OCI-LY3 (cell line): ENCODE data around the gene DCPS.
A peak's percentile ranks its signal among the peaks of the same experiment; 100 is the strongest.

ENCODE experiments used
- H2AFZ ChIP-seq: fragments of 200-600, 300-600 bp; shearing (Covaris generic); 2 replicates; pipeline ENCODE4 v1.6.0; 2014; ENCODE audit warnings: antibody characterized with exemption, low read depth, low read length
- H3K27ac ChIP-seq: fragments of 200-600, 300-600 bp; sonication (generic); 2 replicates; pipeline ENCODE4 v1.5.1; 2014; ENCODE audit warnings: mild to moderate bottlenecking, low read length, moderate library complexity, mixed read lengths
- H3K27me3 ChIP-seq: fragments of 200-600, 300-600 bp; sonication (generic); 2 replicates; pipeline ENCODE4 v1.6.1; 2014; ENCODE audit warnings: low read depth, low read length, mixed read lengths
- H3K36me3 ChIP-seq: fragments of 200-600, 300-600 bp; sonication (generic); replicated peaks from 2 replicates; pipeline ENCODE3; 2014; ENCODE audit warnings: low read depth, low read length, mixed read lengths
- H3K4me1 ChIP-seq: fragments of 300-600, 200-600 bp; sonication (generic); 2 replicates; pipeline ENCODE4 v1.6.1; 2014; ENCODE audit warnings: low read length, mixed read lengths
- H3K4me2 ChIP-seq: fragments of 200-600, 300-600 bp; sonication (generic); 2 replicates; pipeline ENCODE4 v1.6.1; 2014; ENCODE audit warnings: low read length, mixed read lengths
- H3K4me3 ChIP-seq: fragments of 300-600, 200-600 bp; sonication (generic); 2 replicates; pipeline ENCODE4 v1.5.1; 2014; ENCODE audit warnings: antibody characterized with exemption, mild to moderate bottlenecking, low read length, moderate library complexity
- H3K79me2 ChIP-seq: fragments of 300-600, 200-600 bp; shearing (Covaris generic); 2 replicates; pipeline ENCODE4 v1.6.1; 2014; ENCODE audit warnings: mild to moderate bottlenecking, low read length, mixed read lengths
- H3K9ac ChIP-seq: fragments of 300-600, 200-600 bp; shearing (Covaris generic); 2 replicates; pipeline ENCODE4 v1.6.0; 2014; ENCODE audit warnings: mild to moderate bottlenecking, low read length, moderate library complexity
- H3K9me3 ChIP-seq: fragments of 200-600, 300-600 bp; shearing (Covaris generic); 2 replicates; pipeline ENCODE4 v1.6.1; 2014; ENCODE audit warnings: low read length, mixed read lengths; ENCODE audit not compliant: insufficient read depth
- H4K20me1 ChIP-seq: fragments of 200-600, 300-600 bp; sonication (generic); 2 replicates; pipeline ENCODE4 v1.6.1; 2016; ENCODE audit warnings: low read length, mixed read lengths; ENCODE audit not compliant: insufficient read depth
- EZH2phosphoT487 ChIP-seq: fragments of 200-600 bp; shearing (Covaris generic); IDR thresholded peaks from 2 replicates; pipeline ENCODE4 v1.6.1; 2018; ENCODE audit warnings: antibody characterized with exemption, mixed run types, low read depth
- TF ChIP-seq, protein P1 (sequence below): fragments of 200-600, 300-600 bp; sonication (generic); IDR thresholded peaks from 2 replicates; pipeline ENCODE4 v1.5.1; 2014; ENCODE audit warnings: antibody characterized with exemption, low read length, low read depth

Gene DCPS

GRCh38 chr11:126281245-126281644 lies 22.6 kb upstream of the DCPS start:
- TF ChIP-seq, protein P1, sequence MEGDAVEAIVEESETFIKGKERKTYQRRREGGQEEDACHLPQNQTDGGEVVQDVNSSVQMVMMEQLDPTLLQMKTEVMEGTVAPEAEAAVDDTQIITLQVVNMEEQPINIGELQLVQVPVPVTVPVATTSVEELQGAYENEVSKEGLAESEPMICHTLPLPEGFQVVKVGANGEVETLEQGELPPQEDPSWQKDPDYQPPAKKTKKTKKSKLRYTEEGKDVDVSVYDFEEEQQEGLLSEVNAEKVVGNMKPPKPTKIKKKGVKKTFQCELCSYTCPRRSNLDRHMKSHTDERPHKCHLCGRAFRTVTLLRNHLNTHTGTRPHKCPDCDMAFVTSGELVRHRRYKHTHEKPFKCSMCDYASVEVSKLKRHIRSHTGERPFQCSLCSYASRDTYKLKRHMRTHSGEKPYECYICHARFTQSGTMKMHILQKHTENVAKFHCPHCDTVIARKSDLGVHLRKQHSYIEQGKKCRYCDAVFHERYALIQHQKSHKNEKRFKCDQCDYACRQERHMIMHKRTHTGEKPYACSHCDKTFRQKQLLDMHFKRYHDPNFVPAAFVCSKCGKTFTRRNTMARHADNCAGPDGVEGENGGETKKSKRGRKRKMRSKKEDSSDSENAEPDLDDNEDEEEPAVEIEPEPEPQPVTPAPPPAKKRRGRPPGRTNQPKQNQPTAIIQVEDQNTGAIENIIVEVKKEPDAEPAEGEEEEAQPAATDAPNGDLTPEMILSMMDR, result no peak
- no peak for TF ChIP-seq EZH2phosphoT487
- no peak overlapping the region for H3K9ac ChIP-seq
- H3K9me3 ChIP-seq, result no peaks in the 10 kb centered on the region
- H3K27ac ChIP-seq, result no peak overlapping the region
- H4K20me1 ChIP-seq, result no peaks in the 10 kb centered on the region
- peaks cover 4% of the 10 kb centered on the region; the same call in 1 of the 2 replicates for H3K79me2 ChIP-seq
- H2AFZ ChIP-seq, result no peak overlapping the region
- H3K36me3 ChIP-seq, result peaks cover 11% of the 10 kb centered on the region
- H3K4me3 ChIP-seq, result no peak overlapping the region
- H3K4me2 ChIP-seq, result no peak overlapping the region
- peaks cover 13% of the 10 kb centered on the region for H3K4me1 ChIP-seq
- no peaks in the 10 kb centered on the region for H3K27me3 ChIP-seq

- Histone ChIP-seq H2AFZ (no peak overlapping the region), H3K9me3 (no peaks in the 10 kb centered on the region), H3K4me2 (no peak overlapping the region), H4K20me1 (no peaks in the 10 kb centered on the region), H3K36me3 (peaks cover 11% of the 10 kb centered on the region), H3K4me1 (peaks cover 13% of the 10 kb centered on the region), H3K27ac (no peak overlapping the region), H3K4me3 (no peak overlapping the region), H3K79me2 (peaks cover 4% of the 10 kb centered on the region; the same call in 1 of the 2 replicates), H3K27me3 (no peaks in the 10 kb centered on the region), H3K9ac (no peak overlapping the region)
- TF ChIP-seq, protein P1, result no peak
- no peak for TF ChIP-seq EZH2phosphoT487
These were observed 22.1 kb upstream of the DCPS start for GRCh38 chr11:126281666-126282175.

GRCh38 chr11:126282361-126282735 lies 21.5 kb upstream of the DCPS start:
- Histone ChIP-seq H3K9ac (peak overlapping the region; percentile 71), H4K20me1 (no peaks in the 10 kb centered on the region), H3K4me1 (peaks cover 13% of the 10 kb centered on the region), H3K4me2 (peak overlapping the region; percentile 79), H3K36me3 (peaks cover 6% of the 10 kb centered on the region), H3K79me2 (peaks cover 4% of the 10 kb centered on the region; the same call in 1 of the 2 replicates), H3K4me3 (peak overlapping the region; percentile 97), H3K27me3 (no peaks in the 10 kb centered on the region), H2AFZ (peak overlapping the region; percentile 81), H3K27ac (no peak overlapping the region), H3K9me3 (no peaks in the 10 kb centered on the region)
- TF ChIP-seq EZH2phosphoT487, result no peak
- TF ChIP-seq, protein P1, result no peak

GRCh38 chr11:126282736-126283591 lies 20.9 kb upstream of the DCPS start, which contains the start of gene TIRAP:
Gene TIRAP (plus strand): TSS chr11:126283093. CDS start chr11:126290895, 7,802 bp downstream.
- Histone ChIP-seq H3K4me1 (peaks cover 13% of the 10 kb centered on the region), H3K9me3 (no peaks in the 10 kb centered on the region), H2AFZ (peak within 1 kb of the TSS; percentile 81), H3K4me3 (peak within 1 kb of the TSS; percentile 97), H3K79me2 (peaks cover 4% of the 10 kb centered on the region; the same call in 1 of the 2 replicates), H3K9ac (peak within 1 kb of the TSS; percentile 71), H3K4me2 (peak within 1 kb of the TSS; percentile 79), H3K27me3 (no peaks in the 10 kb centered on the region), H3K27ac (peak within 1 kb of the TSS; percentile 31), H3K36me3 (peaks cover under 1% of the 10 kb centered on the region), H4K20me1 (no peaks in the 10 kb centered on the region)
- no peak for TF ChIP-seq EZH2phosphoT487
- TF ChIP-seq, protein P1, result no peak
